ENCODE data around the gene CAB39L. TPM values are rescaled to one million over a fixed set of nuclear protein-coding genes. Genes with fewer than 3 reads are reported as not detected.

CAB39L gene
- total RNA-seq, 1 experiment from 2014 or later, result 3.2 TPM

- Mint-ChIP-seq H3K27ac (ENCODE audit: unreplicated experiment) (no peak overlapping the region), H3K36me3 (ENCODE audit: insufficient read depth, unreplicated experiment) (no peaks in the 10 kb centered on the region), H3K4me3 (ENCODE audit: low read depth, unreplicated experiment) (no peak overlapping the region), H3K9me3 (ENCODE audit: low read depth, unreplicated experiment) (no peaks in the 10 kb centered on the region), H3K4me1 (ENCODE audit: low read depth, unreplicated experiment) (no peaks in the 10 kb centered on the region), H3K27me3 (ENCODE audit: unreplicated experiment) (no peaks in the 10 kb centered on the region)
- intact Hi-C loops (cut with micrococcal nuclease; ENCODE audit: unreplicated experiment), result no loop called here
- no TSS peak for BruUV-seq (replicated peaks)
- no peak for DNase-seq
- CTCF ChIA-PET, result no interaction called here
- TF ChIP-seq CTCF (IDR thresholded peaks at IDR 0.05; ENCODE audit: unreplicated experiment), result no peak
Observed at GRCh38 chr13:49374585-49375290, 69.1 kb downstream of the CAB39L start.

GRCh38 chr13:49373716-49374115 is 70.1 kb downstream of the CAB39L start:
- H3K9me3 Mint-ChIP-seq (ENCODE audit: low read depth, unreplicated experiment), result no peaks in the 10 kb centered on the region
- H3K36me3 Mint-ChIP-seq (ENCODE audit: insufficient read depth, unreplicated experiment), result no peaks in the 10 kb centered on the region
- H3K27me3 Mint-ChIP-seq (ENCODE audit: unreplicated experiment), result no peaks in the 10 kb centered on the region
- DNase-seq, result no peak
- intact Hi-C loops (cut with micrococcal nuclease; ENCODE audit: unreplicated experiment), result no loop called here
- no peak for TF ChIP-seq CTCF (IDR thresholded peaks at IDR 0.05; ENCODE audit: unreplicated experiment)
- H3K27ac Mint-ChIP-seq (ENCODE audit: unreplicated experiment), result no peak overlapping the region
- no peaks in the 10 kb centered on the region for H3K4me1 Mint-ChIP-seq (ENCODE audit: low read depth, unreplicated experiment)
- BruUV-seq (replicated peaks), result no TSS peak
- CTCF ChIA-PET, result no interaction called here
- H3K4me3 Mint-ChIP-seq (ENCODE audit: low read depth, unreplicated experiment), result no peak overlapping the region

- Mint-ChIP-seq H3K27ac (ENCODE audit: unreplicated experiment) (no peak overlapping the region), H3K4me3 (ENCODE audit: low read depth, unreplicated experiment) (no peak overlapping the region), H3K36me3 (ENCODE audit: insufficient read depth, unreplicated experiment) (no peaks in the 10 kb centered on the region), H3K4me1 (ENCODE audit: low read depth, unreplicated experiment) (no peaks in the 10 kb centered on the region), H3K9me3 (ENCODE audit: low read depth, unreplicated experiment) (no peaks in the 10 kb centered on the region), H3K27me3 (ENCODE audit: unreplicated experiment) (no peaks in the 10 kb centered on the region)
- intact Hi-C loops (cut with micrococcal nuclease; ENCODE audit: unreplicated experiment), result no loop called here
- DNase-seq, result no peak
- BruUV-seq (replicated peaks), result no TSS peak
- no peak for TF ChIP-seq CTCF (IDR thresholded peaks at IDR 0.05; ENCODE audit: unreplicated experiment)
- CTCF ChIA-PET, result no interaction called here
Observed at GRCh38 chr13:49371943-49372613, 71.8 kb downstream of the CAB39L start.

- no peak for TF ChIP-seq CTCF (IDR thresholded peaks at IDR 0.05; ENCODE audit: unreplicated experiment)
- no TSS peak for BruUV-seq (replicated peaks)
- CTCF ChIA-PET, result interaction anchor here (0.6 kb wide), 1 partner anchor 181 kb away, joined by 5 read pairs; no protein-coding TSS in a partner anchor
- Mint-ChIP-seq H3K4me1 (ENCODE audit: low read depth, unreplicated experiment) (no peaks in the 10 kb centered on the region), H3K27me3 (ENCODE audit: unreplicated experiment) (no peaks in the 10 kb centered on the region), H3K27ac (ENCODE audit: unreplicated experiment) (no peak overlapping the region), H3K4me3 (ENCODE audit: low read depth, unreplicated experiment) (no peak overlapping the region), H3K36me3 (ENCODE audit: insufficient read depth, unreplicated experiment) (no peaks in the 10 kb centered on the region), H3K9me3 (ENCODE audit: low read depth, unreplicated experiment) (no peaks in the 10 kb centered on the region)
- DNase-seq, result no peak
- intact Hi-C loops (cut with micrococcal nuclease; ENCODE audit: unreplicated experiment), result no loop called here
Observed at GRCh38 chr13:49370371-49370770, 73.5 kb downstream of the CAB39L start.
